C4-2B (cell line): ENCODE measurements around the gene ZFYVE28.

Source experiments
- ZFX ChIP-seq: fragments of 450-650 bp; IDR thresholded peaks from 2 replicates; pipeline ENCODE4 v1.6.1; 2017
- TF ChIP-seq, protein P1 (sequence below): fragments of 450-650 bp; conservative IDR thresholded peaks from 2 replicates; pipeline ENCODE4 v1.5.1; 2017; ENCODE audit warnings: mild to moderate bottlenecking

DNA sequence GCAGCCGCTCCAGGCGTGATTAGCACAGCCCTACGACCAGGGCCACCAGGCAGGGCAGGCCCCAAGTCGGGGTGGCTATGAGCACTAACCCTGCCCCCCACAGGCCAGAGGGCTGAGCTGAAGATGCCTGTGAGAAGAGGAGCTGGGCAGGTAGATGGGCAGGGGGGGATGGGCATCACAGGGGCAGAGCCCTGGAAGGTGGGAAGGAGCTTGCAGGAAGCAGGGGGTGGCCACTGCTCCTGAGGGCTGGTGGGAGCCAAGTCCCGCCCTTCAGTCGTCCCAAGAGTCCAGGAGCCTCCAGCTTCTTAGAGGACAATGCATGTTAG, 149.3 kb downstream of the ZFYVE28 start:
- TF ChIP-seq, protein P1, sequence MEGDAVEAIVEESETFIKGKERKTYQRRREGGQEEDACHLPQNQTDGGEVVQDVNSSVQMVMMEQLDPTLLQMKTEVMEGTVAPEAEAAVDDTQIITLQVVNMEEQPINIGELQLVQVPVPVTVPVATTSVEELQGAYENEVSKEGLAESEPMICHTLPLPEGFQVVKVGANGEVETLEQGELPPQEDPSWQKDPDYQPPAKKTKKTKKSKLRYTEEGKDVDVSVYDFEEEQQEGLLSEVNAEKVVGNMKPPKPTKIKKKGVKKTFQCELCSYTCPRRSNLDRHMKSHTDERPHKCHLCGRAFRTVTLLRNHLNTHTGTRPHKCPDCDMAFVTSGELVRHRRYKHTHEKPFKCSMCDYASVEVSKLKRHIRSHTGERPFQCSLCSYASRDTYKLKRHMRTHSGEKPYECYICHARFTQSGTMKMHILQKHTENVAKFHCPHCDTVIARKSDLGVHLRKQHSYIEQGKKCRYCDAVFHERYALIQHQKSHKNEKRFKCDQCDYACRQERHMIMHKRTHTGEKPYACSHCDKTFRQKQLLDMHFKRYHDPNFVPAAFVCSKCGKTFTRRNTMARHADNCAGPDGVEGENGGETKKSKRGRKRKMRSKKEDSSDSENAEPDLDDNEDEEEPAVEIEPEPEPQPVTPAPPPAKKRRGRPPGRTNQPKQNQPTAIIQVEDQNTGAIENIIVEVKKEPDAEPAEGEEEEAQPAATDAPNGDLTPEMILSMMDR, result no peak
- no peak for TF ChIP-seq ZFX
